DND-41 (cell line): ENCODE data around the gene COX7A2L.
"Not testable (repeated sequence)": the region's sequence is repeated elsewhere in the genome, so short reads cannot be mapped to it uniquely, and the experiment has no call there.

Experiments
- ATAC-seq: fragments of 200-7000 bp; cut with Tn5 transposase; 3 replicates; pipeline ENCODE4 v1.9.1; 2021; ENCODE audit warnings: low read depth; ENCODE audit not compliant: insufficient read depth
- DNase-seq: peaks from one replicate; pipeline ENCODE4 v3.0.0-alpha.2; 2020
- H2AFZ ChIP-seq: 2 replicates; pipeline ENCODE4 v1.6.0; 2012; ENCODE audit warnings: low read depth, low read length
- H3K27ac ChIP-seq: 2 replicates; pipeline ENCODE4 v1.5.1; 2012; ENCODE audit warnings: low read length, inconsistent platforms
- H3K27me3 ChIP-seq: fragments of 200-600 bp; sonication (generic); 2 replicates; pipeline ENCODE4 v1.6.0; 2012; ENCODE audit warnings: low read length, mild to moderate bottlenecking, inconsistent platforms; ENCODE audit not compliant: insufficient read depth, poor library complexity
- H3K36me3 ChIP-seq: 2 replicates; pipeline ENCODE4 v1.5.1; 2012; ENCODE audit warnings: low read length, inconsistent platforms; ENCODE audit not compliant: insufficient read depth
- H3K4me1 ChIP-seq: 2 replicates; pipeline ENCODE4 v1.5.1; 2012; ENCODE audit warnings: mild to moderate bottlenecking, low read length; ENCODE audit not compliant: insufficient read depth
- H3K4me2 ChIP-seq: 2 replicates; pipeline ENCODE4 v1.6.0; 2012; ENCODE audit warnings: mild to moderate bottlenecking, moderate library complexity, low read length, inconsistent platforms; ENCODE audit not compliant: insufficient read depth
- H3K4me3 ChIP-seq, 2 experiments: fragments of 200-600 bp in 1 of 2; shearing (Covaris generic) in 1 of 2; 2 replicates each; pipeline ENCODE4 v1.5.1; 2012 to 2016; ENCODE audit warnings: inconsistent platforms in 2 of 2, low read length in 2 of 2, mild to moderate bottlenecking in 2 of 2, low read depth in 1 of 2, moderate library complexity in 1 of 2
- H3K79me2 ChIP-seq: 2 replicates; pipeline ENCODE4 v1.6.0; 2012; ENCODE audit warnings: low read length, inconsistent platforms; ENCODE audit not compliant: insufficient read depth
- H3K9ac ChIP-seq: 2 replicates; pipeline ENCODE4 v1.6.0; 2012; ENCODE audit warnings: low read depth, mild to moderate bottlenecking, inconsistent platforms, low read length, moderate library complexity
- H3K9me3 ChIP-seq: 2 replicates; pipeline ENCODE4 v1.5.1; 2012; ENCODE audit warnings: low read length, moderate library complexity, mild to moderate bottlenecking, inconsistent platforms; ENCODE audit not compliant: insufficient read depth, severe bottlenecking
- H4K20me1 ChIP-seq: 2 replicates; pipeline ENCODE4 v1.6.0; 2012; ENCODE audit warnings: low read length; ENCODE audit not compliant: insufficient read depth
- EZH2 ChIP-seq: IDR thresholded peaks from 3 replicates; pipeline ENCODE4 v1.6.1; 2012; ENCODE audit warnings: borderline replicate concordance, low read depth, mild to moderate bottlenecking, moderate library complexity, low read length, inconsistent platforms; ENCODE audit not compliant: severe bottlenecking
- TF ChIP-seq, protein P1 (sequence below): IDR thresholded peaks from 2 replicates; pipeline ENCODE4 v1.5.1; 2012; ENCODE audit warnings: borderline replicate concordance, low read length, moderate library complexity, mild to moderate bottlenecking; ENCODE audit not compliant: poor library complexity, severe bottlenecking; ENCODE audit errors: extremely low read depth

COX7A2L gene

DNA sequence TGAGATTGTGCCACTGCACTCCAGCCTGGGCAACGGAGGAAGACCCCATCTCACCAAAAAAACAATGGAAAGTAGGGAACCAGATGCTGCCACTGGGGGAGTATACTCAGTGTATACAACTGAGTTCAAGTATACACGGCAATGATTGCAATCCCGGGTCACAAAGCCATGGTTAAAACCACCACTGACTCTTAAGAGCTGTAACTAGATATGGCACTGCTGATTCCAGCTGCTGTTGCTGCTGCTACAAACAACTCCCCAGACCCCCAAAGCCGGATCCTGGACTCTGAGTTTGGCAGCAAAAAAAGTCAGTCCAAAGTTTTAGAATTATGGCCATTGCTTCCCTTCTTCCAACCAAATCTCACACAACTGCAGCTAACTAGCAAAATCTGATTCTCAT is 43.7 kb upstream of the COX7A2L start:
- no peak overlapping the region for H3K9ac ChIP-seq
- no peak for ATAC-seq
- peaks cover 4% of the 10 kb centered on the region for H3K9me3 ChIP-seq
- no peak overlapping the region for H3K4me2 ChIP-seq
- no peaks in the 10 kb centered on the region for H3K36me3 ChIP-seq
- no peak overlapping the region for H2AFZ ChIP-seq
- no peak overlapping the region for H3K27ac ChIP-seq
- TF ChIP-seq EZH2, result no peak
- TF ChIP-seq, protein P1, sequence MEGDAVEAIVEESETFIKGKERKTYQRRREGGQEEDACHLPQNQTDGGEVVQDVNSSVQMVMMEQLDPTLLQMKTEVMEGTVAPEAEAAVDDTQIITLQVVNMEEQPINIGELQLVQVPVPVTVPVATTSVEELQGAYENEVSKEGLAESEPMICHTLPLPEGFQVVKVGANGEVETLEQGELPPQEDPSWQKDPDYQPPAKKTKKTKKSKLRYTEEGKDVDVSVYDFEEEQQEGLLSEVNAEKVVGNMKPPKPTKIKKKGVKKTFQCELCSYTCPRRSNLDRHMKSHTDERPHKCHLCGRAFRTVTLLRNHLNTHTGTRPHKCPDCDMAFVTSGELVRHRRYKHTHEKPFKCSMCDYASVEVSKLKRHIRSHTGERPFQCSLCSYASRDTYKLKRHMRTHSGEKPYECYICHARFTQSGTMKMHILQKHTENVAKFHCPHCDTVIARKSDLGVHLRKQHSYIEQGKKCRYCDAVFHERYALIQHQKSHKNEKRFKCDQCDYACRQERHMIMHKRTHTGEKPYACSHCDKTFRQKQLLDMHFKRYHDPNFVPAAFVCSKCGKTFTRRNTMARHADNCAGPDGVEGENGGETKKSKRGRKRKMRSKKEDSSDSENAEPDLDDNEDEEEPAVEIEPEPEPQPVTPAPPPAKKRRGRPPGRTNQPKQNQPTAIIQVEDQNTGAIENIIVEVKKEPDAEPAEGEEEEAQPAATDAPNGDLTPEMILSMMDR, result no peak
- H3K79me2 ChIP-seq, result no peaks in the 10 kb centered on the region
- H3K27me3 ChIP-seq, result no peaks in the 10 kb centered on the region
- H4K20me1 ChIP-seq, result no peaks in the 10 kb centered on the region
- DNase-seq, result no peak
- no peak overlapping the region for H3K4me3 ChIP-seq
- H3K4me1 ChIP-seq, result no peaks in the 10 kb centered on the region

DNA sequence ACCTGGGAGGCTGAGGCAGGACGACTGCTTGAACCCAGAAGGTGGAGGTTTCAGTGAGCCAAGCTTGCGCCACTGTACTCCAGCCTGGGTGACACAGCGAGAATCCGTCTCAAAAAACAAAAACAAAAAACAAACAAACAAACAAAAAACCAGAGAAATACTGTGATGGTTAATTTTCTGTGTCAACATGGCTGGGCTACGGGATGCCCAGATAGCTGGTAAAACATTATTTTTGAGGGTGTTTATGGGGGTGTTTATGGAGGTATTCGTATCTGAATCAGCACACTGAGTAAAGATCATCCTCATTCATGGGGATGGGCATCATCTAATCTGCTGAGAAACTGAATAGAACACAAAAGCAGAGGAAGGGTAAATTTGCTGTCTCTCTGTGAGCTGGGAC is 40.8 kb upstream of the COX7A2L start:
- DNase-seq (no peak), ATAC-seq (no peak)
- no peaks in the 10 kb centered on the region for H3K79me2 ChIP-seq
- TF ChIP-seq, protein P1, result no peak
- TF ChIP-seq EZH2, result no peak
- no peaks in the 10 kb centered on the region for H3K36me3 ChIP-seq
- no peak overlapping the region for H2AFZ ChIP-seq
- H4K20me1 ChIP-seq, result no peaks in the 10 kb centered on the region
- H3K9ac ChIP-seq, result no peak overlapping the region
- no peaks in the 10 kb centered on the region for H3K27me3 ChIP-seq
- H3K4me3 ChIP-seq, result no peak overlapping the region
- no peaks in the 10 kb centered on the region for H3K4me1 ChIP-seq
- no peaks in the 10 kb centered on the region for H3K9me3 ChIP-seq
- no peak overlapping the region for H3K4me2 ChIP-seq
- H3K27ac ChIP-seq, result no peak overlapping the region

DNA sequence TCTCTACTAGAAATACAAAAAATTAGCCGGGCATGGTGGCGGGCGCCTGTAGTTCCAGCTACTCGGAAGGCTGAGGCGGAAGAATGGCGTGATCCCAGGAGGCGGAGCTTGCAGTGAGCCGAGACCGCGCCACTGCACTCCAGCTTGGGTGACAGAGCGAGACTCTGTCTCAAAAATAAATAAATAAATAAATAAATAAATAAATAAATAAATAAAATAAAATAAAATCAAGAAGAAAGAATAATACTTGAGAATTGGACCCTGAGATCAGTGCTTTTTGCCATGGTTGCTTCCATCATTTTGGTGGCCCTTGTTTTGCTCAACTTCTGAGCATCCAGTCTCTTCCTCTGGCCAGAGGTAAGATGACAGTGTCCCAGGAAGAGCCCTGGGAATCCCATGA is 37.0 kb upstream of the COX7A2L start:
- not testable (repeated sequence) for H3K4me1 ChIP-seq, H4K20me1 ChIP-seq, ATAC-seq, H3K9me3 ChIP-seq, H3K79me2 ChIP-seq, H2AFZ ChIP-seq, DNase-seq, H3K4me2 ChIP-seq, H3K4me3 ChIP-seq, H3K27me3 ChIP-seq, H3K9ac ChIP-seq, H3K27ac ChIP-seq, H3K36me3 ChIP-seq

DNA sequence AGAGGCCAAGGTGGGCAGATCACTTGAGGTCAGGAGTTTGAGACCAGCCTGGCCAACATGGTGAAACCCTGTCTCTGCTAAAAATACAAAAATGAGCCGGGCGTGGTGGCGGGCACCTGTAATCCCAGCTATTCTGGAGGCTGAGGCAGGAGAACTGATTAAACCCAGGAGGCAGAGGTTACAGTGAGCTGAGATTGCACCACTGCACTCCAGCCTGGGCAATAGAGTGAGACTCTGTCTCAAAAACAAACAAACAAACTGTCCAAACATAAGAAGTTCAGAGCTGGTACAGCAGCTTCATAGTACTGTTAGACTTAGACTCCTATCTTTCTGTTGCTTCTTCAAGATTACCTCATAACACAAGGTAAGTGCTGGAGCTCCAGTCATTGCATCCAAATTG is 32.3 kb upstream of the COX7A2L start:
- H3K4me2 ChIP-seq, H3K27me3 ChIP-seq, H3K9me3 ChIP-seq, ATAC-seq, H3K4me1 ChIP-seq, H3K4me3 ChIP-seq, H4K20me1 ChIP-seq, H3K36me3 ChIP-seq, H3K79me2 ChIP-seq, H3K9ac ChIP-seq, H2AFZ ChIP-seq, DNase-seq, H3K27ac ChIP-seq: not testable (repeated sequence)

DNA sequence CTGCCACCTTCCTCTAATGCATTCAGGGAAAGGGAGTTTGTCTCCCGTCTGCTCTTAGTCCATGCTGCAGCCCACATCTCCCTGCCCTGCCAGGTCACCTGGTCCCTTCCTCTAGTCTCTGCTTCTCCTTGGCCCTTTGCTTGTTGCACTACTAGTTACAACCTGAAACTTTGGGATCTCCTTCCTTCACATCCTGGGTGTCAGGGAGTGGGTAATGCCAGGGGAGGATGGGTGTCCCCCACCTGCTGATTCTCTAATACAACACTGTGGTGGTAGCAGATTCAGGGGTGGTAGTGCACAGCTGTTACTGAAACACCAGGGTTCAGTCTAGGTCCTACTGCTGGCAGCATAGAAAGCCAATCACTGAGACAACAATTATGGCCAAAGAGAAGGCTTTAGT is 31.2 kb upstream of the COX7A2L start:
- Histone ChIP-seq H3K4me2 (no peak overlapping the region), H2AFZ (no peak overlapping the region), H3K27me3 (no peaks in the 10 kb centered on the region), H3K79me2 (no peaks in the 10 kb centered on the region), H3K4me3 (no peak overlapping the region), H3K36me3 (no peaks in the 10 kb centered on the region), H3K4me1 (no peaks in the 10 kb centered on the region), H4K20me1 (no peaks in the 10 kb centered on the region), H3K9ac (no peak overlapping the region), H3K27ac (no peak overlapping the region), H3K9me3 (no peaks in the 10 kb centered on the region)
- ATAC-seq (no peak), DNase-seq (no peak)
- TF ChIP-seq, protein P1, result no peak
- no peak for TF ChIP-seq EZH2
